Subcutaneous adipose tissue (tissue), 4 donors: ENCODE data around the gene INMT. TPM values are rescaled to one million over a fixed set of nuclear protein-coding genes. Genes with fewer than 3 reads are reported as not detected.

Experiments
- total RNA-seq, 4 donors: library from RNA; depleted of rRNA; stranded (reverse); fragments of >200 nt; gene quantifications; one replicate each; pipeline ENCODE4 v1.1.0, GENCODE V29; 2016
- TF ChIP-seq, protein P1 (sequence below): fragments of 450-650 bp; IDR thresholded peaks from one replicate; pipeline ENCODE4 v1.5.1; 2016; ENCODE audit warnings: low read depth, mild to moderate bottlenecking, control low read depth, antibody characterized with exemption, moderate library complexity

INMT gene
- total RNA-seq, 4 donors from 2014 or later, result 1.4 to 30.1 (median 10.9) TPM

DNA sequence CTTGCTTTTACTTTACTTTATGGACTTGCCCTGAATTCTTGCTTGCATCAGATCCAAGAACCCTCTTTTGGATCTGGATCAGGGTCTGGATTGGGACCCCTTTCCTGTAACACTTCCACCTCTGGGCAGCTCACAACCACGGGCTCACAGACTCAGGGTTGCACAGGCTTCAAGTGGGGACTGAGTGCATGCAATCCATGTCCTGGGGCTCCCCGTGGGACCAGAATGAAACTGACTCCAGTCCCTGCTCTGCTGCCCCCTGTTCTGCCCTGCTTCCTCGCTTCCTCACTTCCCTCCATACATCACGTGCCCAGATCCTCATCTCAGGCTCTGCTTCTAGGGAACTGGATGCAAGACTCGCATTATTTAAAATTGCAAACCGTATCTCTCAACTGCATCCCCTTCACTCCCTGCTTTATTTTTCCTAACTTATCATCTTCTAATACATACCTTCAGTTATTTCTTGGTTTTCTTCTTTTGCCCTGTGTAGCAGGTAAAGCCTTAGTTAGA is 23.3 kb upstream of the INMT start:
- TF ChIP-seq, protein P1, sequence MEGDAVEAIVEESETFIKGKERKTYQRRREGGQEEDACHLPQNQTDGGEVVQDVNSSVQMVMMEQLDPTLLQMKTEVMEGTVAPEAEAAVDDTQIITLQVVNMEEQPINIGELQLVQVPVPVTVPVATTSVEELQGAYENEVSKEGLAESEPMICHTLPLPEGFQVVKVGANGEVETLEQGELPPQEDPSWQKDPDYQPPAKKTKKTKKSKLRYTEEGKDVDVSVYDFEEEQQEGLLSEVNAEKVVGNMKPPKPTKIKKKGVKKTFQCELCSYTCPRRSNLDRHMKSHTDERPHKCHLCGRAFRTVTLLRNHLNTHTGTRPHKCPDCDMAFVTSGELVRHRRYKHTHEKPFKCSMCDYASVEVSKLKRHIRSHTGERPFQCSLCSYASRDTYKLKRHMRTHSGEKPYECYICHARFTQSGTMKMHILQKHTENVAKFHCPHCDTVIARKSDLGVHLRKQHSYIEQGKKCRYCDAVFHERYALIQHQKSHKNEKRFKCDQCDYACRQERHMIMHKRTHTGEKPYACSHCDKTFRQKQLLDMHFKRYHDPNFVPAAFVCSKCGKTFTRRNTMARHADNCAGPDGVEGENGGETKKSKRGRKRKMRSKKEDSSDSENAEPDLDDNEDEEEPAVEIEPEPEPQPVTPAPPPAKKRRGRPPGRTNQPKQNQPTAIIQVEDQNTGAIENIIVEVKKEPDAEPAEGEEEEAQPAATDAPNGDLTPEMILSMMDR, result no peak

DNA sequence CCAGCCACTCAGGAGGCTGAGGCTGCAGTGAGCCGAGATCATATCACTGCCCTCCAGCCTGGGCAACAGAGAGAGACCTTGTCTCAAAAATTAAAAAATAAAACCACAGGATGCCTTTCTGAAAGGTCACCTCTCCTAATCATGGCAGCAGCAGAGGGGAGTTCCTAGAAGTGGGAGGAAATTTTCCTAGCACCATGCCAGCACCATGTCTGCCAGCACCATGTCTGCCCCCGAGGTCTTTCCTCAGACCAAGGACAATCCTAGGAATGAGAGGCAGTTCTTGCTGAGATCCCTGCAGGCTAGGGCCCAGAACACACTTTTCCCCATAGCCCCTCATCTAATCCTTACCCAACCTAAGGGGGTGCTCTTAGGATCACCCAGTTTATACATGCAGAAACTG is 22.3 kb upstream of the INMT start:
- TF ChIP-seq, protein P1, result no peak

DNA sequence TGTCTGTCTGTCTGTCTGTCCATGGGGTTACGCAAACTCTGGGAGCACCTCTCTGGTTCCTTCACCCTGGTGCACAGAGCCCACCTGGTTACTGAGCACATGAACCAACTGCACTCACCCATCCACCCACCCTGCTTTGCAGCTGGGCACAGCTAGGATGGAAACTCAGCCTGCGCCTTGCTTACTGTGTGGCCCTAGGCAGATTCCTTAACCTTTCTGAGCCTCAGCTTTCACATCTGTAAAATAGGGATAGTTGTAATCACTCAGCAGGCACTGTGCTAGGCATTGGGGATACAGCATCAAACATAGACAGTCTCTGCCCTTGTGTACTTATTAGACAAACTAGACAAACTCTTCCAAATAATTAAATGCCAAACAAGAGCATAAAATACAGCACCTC is 21.8 kb upstream of the INMT start:
- TF ChIP-seq, protein P1, result no peak

DNA sequence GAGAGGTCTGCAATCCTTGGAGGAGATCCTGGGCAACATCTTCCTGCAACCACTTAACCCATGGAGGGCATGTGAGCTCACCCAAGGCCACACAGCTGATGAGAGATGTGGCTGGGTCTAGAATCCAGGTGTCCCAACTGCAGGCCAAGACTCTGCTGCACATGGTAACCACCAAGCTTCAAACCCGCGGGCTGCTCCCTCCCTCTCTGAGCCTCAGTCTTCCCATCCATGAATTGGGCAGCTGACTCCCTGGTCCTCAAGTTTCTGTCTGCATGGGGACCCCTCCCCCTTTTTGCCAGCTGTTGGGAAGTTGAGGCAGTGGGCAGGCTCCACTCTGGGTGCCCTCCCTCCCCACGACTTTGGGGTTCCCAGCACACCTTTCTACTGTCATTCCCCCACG is 20.9 kb upstream of the INMT start:
- TF ChIP-seq, protein P1, result no peak

DNA sequence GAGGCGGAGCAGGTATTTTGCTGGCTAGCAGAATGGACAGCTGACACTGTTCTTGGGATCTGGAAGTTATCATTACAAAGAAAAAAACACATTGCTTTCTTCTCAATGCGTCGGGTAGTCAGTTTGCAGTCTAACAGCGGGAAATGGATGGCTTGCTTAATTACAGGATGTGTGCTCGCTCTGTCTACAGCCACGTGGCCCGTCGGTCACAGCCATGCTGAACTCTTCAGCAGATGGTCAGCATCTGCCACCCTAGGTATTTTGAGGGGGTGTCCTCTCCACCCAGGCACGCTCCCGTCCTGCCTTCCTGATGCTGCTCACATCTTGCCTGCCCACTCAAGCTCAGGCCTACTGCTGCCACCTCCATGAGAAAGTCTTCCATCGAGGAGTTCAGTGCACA is 20.4 kb upstream of the INMT start:
- TF ChIP-seq, protein P1, result no peak

DNA sequence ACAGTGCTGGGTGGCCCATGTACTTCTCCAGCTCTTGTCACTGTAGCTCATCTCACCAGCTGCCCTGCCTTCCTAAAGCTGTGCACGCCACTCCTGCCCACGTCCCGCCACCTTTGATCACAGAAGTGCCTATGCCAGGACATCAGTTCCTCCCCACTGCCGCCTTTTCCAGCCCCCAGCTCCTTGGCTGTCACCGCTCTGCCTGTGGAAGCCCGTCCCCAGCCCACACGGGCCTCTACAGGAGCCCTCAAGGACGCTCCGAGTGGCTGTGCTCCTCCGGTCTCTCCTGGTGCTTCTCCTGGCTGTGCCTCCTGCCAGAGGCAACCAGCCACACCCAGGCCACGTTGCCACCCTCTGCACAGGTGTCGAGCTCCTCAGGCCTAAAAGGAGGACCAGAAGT is 19.3 kb upstream of the INMT start:
- TF ChIP-seq, protein P1, result no peak

DNA sequence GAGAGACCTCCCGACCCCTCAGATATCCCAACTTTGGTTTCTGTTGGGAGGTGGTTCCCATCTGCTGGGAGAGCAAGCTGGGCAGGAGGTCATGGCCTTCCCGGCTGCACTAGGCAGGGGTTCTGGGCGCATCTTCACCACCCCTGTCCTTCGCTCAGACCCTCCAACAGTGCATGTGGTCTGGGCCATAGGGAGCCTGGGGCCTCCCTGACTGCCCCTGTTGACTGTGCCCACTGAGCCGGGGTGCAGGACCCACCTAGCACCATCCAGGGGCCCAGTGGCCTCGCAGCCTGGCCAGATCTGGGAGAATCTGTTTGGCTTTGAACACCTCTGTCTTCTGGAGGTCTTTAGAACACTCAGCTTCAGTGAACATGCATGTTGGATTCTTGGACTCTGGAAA is 18.7 kb upstream of the INMT start:
- TF ChIP-seq, protein P1, result no peak
